ENCODE measurements around the gene QRICH2. TPM values are rescaled to one million over a fixed set of nuclear protein-coding genes. Genes with fewer than 3 reads are reported as not detected.

Gene QRICH2
- total RNA-seq, 1 donor from 2014 or later: 2.1 TPM

- Histone ChIP-seq H3K9ac (ENCODE audit: low read depth in 1 of 3, low read length in 3 of 3) (peak overlapping the region; percentile 16 to 91 (median 79)), H3K4me3 (ENCODE audit: low read length in 3 of 3) (peak overlapping the region; percentile 68 to 81 (median 81)), H3K4me1 (ENCODE audit: control insufficient read depth in 3 of 3, insufficient read depth in 3 of 3, low read length in 3 of 3) (peaks cover 64 to 69% (median 67%) of the 10 kb centered on the region in 3 donors), H3K27ac (ENCODE audit: low read depth, low read length) (peak overlapping the region; percentile 83), H3K27me3 (ENCODE audit: control insufficient read depth in 3 of 3, insufficient read depth in 3 of 3, low read length in 3 of 3) (no peaks in the 10 kb centered on the region), H3K36me3 (ENCODE audit: control insufficient read depth in 3 of 3, insufficient read depth in 3 of 3, low read length in 3 of 3) (peaks cover 0 to 5% (median 2%) of the 10 kb centered on the region in 3 donors), H3K9me3 (ENCODE audit: control insufficient read depth in 3 of 3, low read length in 3 of 3) (no peaks in the 10 kb centered on the region)
These were observed 41.0 kb downstream of the QRICH2 start for GRCh38 chr17:76267051-76267576.

- Histone ChIP-seq H3K9me3 (ENCODE audit: control insufficient read depth in 3 of 3, low read length in 3 of 3) (no peaks in the 10 kb centered on the region), H3K4me3 (ENCODE audit: low read length in 3 of 3) (peak overlapping the region; percentile 68 to 81 (median 81)), H3K27ac (ENCODE audit: low read depth, low read length) (peak overlapping the region; percentile 83), H3K36me3 (ENCODE audit: control insufficient read depth in 3 of 3, insufficient read depth in 3 of 3, low read length in 3 of 3) (peaks cover 0 to 5% (median 2%) of the 10 kb centered on the region in 3 donors), H3K27me3 (ENCODE audit: control insufficient read depth in 3 of 3, insufficient read depth in 3 of 3, low read length in 3 of 3) (no peaks in the 10 kb centered on the region), H3K4me1 (ENCODE audit: control insufficient read depth in 3 of 3, insufficient read depth in 3 of 3, low read length in 3 of 3) (peaks cover 60 to 62% (median 61%) of the 10 kb centered on the region in 3 donors), H3K9ac (ENCODE audit: low read depth in 1 of 3, low read length in 3 of 3) (peak overlapping the region; percentile 79 to 91 (median 79))
These were observed 41.7 kb downstream of the QRICH2 start for GRCh38 chr17:76266244-76266938.

DNA sequence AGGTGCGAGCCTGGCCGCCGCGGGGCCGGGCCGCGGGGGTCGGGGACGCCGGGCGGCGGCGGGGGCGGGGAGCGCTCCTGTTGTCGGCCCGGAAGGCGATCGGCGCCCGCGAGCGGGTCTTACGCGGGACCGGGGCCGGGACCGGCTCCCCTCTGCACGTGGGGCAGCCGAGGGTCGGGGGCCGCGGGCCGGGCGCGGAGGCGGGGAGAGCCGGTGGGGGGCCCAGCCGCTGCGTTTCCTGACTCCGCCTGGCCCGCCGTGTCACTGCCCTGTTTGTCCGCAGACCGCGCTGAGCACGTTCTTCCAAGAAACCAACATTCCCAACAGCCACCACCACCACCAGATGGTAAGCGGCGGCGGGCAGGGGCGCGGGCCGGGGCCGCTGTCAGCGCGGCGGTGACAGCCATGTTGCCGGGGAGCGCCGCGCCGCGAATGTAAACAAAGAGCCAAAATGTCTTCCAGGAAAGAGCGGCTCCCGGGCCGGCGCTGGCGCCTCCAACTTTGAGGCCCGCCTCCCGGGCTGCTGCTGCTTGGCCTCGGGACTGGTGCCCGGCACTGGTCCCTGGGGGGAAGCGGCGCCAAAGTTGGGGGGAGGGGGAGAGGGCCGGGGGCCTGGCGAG lies 42.3 kb downstream of the QRICH2 start:
- H3K27ac ChIP-seq (ENCODE audit: low read depth, low read length): peak overlapping the region; percentile 83
- peak overlapping the region; percentile 68 to 81 (median 81) for H3K4me3 ChIP-seq (ENCODE audit: low read length in 3 of 3)
- no peaks in the 10 kb centered on the region for H3K27me3 ChIP-seq (ENCODE audit: control insufficient read depth in 3 of 3, insufficient read depth in 3 of 3, low read length in 3 of 3)
- peaks cover 0 to 5% (median 2%) of the 10 kb centered on the region in 3 donors for H3K36me3 ChIP-seq (ENCODE audit: control insufficient read depth in 3 of 3, insufficient read depth in 3 of 3, low read length in 3 of 3)
- H3K9me3 ChIP-seq (ENCODE audit: control insufficient read depth in 3 of 3, low read length in 3 of 3): no peaks in the 10 kb centered on the region
- peaks cover 54 to 59% (median 55%) of the 10 kb centered on the region in 3 donors for H3K4me1 ChIP-seq (ENCODE audit: control insufficient read depth in 3 of 3, insufficient read depth in 3 of 3, low read length in 3 of 3)
- peak overlapping the region; percentile 79 to 91 (median 81) for H3K9ac ChIP-seq (ENCODE audit: low read depth in 1 of 3, low read length in 3 of 3)

DNA sequence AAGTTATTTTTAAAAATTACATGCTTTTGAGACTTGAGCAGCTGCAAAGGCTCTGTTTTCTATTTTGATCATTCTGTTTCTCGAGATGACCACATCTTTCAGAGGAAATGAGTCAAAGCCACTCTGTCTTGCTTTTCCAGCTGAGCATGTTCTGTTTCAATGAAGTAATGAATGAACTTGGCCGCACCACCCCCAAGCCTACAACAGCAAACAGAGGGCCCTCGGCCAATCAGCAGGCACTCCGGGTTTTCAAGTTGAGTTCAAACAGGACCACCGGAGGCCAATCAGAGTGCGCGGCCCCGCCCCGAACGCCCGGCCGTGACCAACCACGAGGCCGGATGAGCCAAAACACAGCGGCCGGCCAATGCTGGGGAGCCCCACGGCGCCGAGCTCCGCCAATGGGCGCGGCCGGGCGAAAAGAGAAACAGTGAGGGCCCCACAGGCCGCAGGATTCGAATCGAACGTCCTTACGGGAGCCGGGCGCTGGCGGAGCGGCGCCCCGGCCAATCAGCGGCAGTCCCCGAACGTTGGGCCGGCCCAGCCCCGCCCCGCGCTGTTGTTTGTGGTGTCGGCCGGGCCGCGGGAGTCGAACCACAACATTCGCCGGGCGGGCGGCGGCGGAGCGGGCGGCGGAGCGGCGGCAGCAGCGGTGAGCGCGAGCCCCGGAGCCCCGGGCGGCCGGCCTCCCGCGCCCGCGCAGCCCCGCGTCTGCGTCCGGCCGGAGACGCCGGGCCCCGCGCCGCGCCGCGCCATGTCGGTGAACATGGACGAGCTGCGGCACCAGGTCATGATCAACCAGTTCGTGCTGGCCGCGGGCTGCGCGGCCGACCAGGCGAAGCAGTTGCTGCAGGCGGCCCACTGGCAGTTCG lies 43.1 kb downstream of the QRICH2 start, which contains the start of gene UBALD2:
Gene UBALD2, plus strand, starts transcription at position 594 of the 869 bp plus-strand sequence. Its CDS starts 158 bp downstream, at position 752.
- peak within 1 kb of the TSS; percentile 83 for H3K27ac ChIP-seq (ENCODE audit: low read depth, low read length)
- H3K4me3 ChIP-seq (ENCODE audit: low read length in 3 of 3): peak within 1 kb of the TSS; percentile 68 to 81 (median 81)
- H3K4me1 ChIP-seq (ENCODE audit: control insufficient read depth in 3 of 3, insufficient read depth in 3 of 3, low read length in 3 of 3): peaks cover 51 to 57% (median 51%) of the 10 kb centered on the region in 3 donors
- peak within 1 kb of the TSS; percentile 79 to 91 (median 81) for H3K9ac ChIP-seq (ENCODE audit: low read depth in 1 of 3, low read length in 3 of 3)
- H3K36me3 ChIP-seq (ENCODE audit: control insufficient read depth in 3 of 3, insufficient read depth in 3 of 3, low read length in 3 of 3): peaks cover 0 to 4% (median 2%) of the 10 kb centered on the region in 3 donors
- H3K9me3 ChIP-seq (ENCODE audit: control insufficient read depth in 3 of 3, low read length in 3 of 3): no peaks in the 10 kb centered on the region
- no peaks in the 10 kb centered on the region for H3K27me3 ChIP-seq (ENCODE audit: control insufficient read depth in 3 of 3, insufficient read depth in 3 of 3, low read length in 3 of 3)

DNA sequence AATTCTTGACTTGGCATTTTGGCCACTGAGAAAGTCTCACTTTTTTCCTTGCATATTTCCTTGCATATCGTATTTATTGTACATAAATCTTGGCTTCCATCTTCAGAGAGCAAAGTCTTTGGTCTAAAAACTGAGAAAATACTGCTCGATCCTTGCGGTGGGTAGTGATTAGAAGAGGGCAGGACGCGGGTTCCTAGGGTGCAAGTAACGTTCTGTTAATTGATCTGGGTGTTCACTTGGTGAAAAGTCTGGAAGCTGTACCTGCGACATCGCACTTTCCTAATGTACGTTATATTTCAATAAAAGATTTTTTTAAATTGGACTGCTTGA lies 43.7 kb downstream of the QRICH2 start:
- H3K27ac ChIP-seq (ENCODE audit: low read depth, low read length): peak overlapping the region; percentile 57
- peaks cover 0 to 3% (median 2%) of the 10 kb centered on the region in 3 donors for H3K36me3 ChIP-seq (ENCODE audit: control insufficient read depth in 3 of 3, insufficient read depth in 3 of 3, low read length in 3 of 3)
- H3K9ac ChIP-seq (ENCODE audit: low read depth in 1 of 3, low read length in 3 of 3): peak overlapping the region; percentile 11 to 46 (median 40)
- H3K27me3 ChIP-seq (ENCODE audit: control insufficient read depth in 3 of 3, insufficient read depth in 3 of 3, low read length in 3 of 3): no peaks in the 10 kb centered on the region
- peaks cover 45 to 54% (median 45%) of the 10 kb centered on the region in 3 donors for H3K4me1 ChIP-seq (ENCODE audit: control insufficient read depth in 3 of 3, insufficient read depth in 3 of 3, low read length in 3 of 3)
- H3K4me3 ChIP-seq (ENCODE audit: low read length in 3 of 3): peak overlapping the region; percentile 39 to 55 (median 49)
- H3K9me3 ChIP-seq (ENCODE audit: control insufficient read depth in 3 of 3, low read length in 3 of 3): no peaks in the 10 kb centered on the region

DNA sequence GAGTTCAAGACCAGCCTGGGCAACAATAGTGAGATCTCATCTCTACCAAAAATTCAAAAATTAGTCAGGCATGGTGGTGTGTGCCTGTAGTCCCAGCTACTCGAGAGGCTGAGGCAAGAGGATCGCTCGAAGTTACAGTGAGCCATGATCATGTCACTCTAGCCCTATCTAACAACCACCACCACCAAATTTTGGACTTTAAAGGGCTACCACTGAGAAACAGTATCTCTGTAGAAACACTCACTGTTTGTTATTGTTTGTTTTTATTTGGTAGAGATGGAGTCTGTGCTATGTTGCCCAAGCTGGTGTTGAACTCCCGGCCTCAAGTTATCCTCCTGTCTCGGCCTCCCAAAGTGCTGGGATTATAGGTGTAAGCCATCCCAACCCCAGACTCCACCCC lies 44.2 kb downstream of the QRICH2 start:
- H3K36me3 ChIP-seq (ENCODE audit: control insufficient read depth in 3 of 3, insufficient read depth in 3 of 3, low read length in 3 of 3): peaks cover 0 to 3% (median 2%) of the 10 kb centered on the region in 3 donors
- H3K4me1 ChIP-seq (ENCODE audit: control insufficient read depth in 3 of 3, insufficient read depth in 3 of 3, low read length in 3 of 3): peaks cover 40 to 52% (median 40%) of the 10 kb centered on the region in 3 donors
- H3K27me3 ChIP-seq (ENCODE audit: control insufficient read depth in 3 of 3, insufficient read depth in 3 of 3, low read length in 3 of 3): no peaks in the 10 kb centered on the region
- H3K9me3 ChIP-seq (ENCODE audit: control insufficient read depth in 3 of 3, low read length in 3 of 3): no peaks in the 10 kb centered on the region
- no peak overlapping the region for H3K9ac ChIP-seq (ENCODE audit: low read depth in 1 of 3, low read length in 3 of 3)
- H3K4me3 ChIP-seq (ENCODE audit: low read length in 3 of 3): no peak overlapping the region
- no peak overlapping the region for H3K27ac ChIP-seq (ENCODE audit: low read depth, low read length)

GRCh38 chr17:76262732-76263344 lies 45.2 kb downstream of the QRICH2 start:
- Histone ChIP-seq H3K9me3 (ENCODE audit: control insufficient read depth in 3 of 3, low read length in 3 of 3) (no peaks in the 10 kb centered on the region), H3K4me3 (ENCODE audit: low read length in 3 of 3) (no peak overlapping the region), H3K9ac (ENCODE audit: low read depth in 1 of 3, low read length in 3 of 3) (peak overlapping the region; percentile 5 to 74 (median 33)), H3K27me3 (ENCODE audit: control insufficient read depth in 3 of 3, insufficient read depth in 3 of 3, low read length in 3 of 3) (no peaks in the 10 kb centered on the region), H3K4me1 (ENCODE audit: control insufficient read depth in 3 of 3, insufficient read depth in 3 of 3, low read length in 3 of 3) (peaks cover 30 to 42% (median 34%) of the 10 kb centered on the region in 3 donors), H3K27ac (ENCODE audit: low read depth, low read length) (peak overlapping the region; percentile 64), H3K36me3 (ENCODE audit: control insufficient read depth in 3 of 3, insufficient read depth in 3 of 3, low read length in 3 of 3) (peaks cover 0 to 3% (median 2%) of the 10 kb centered on the region in 3 donors)

GRCh38 chr17:76261421-76262215 lies 46.5 kb downstream of the QRICH2 start:
- Histone ChIP-seq H3K9ac (ENCODE audit: low read depth in 1 of 3, low read length in 3 of 3) (no peak overlapping the region), H3K36me3 (ENCODE audit: control insufficient read depth in 3 of 3, insufficient read depth in 3 of 3, low read length in 3 of 3) (no peaks in the 10 kb centered on the region), H3K4me1 (ENCODE audit: control insufficient read depth in 3 of 3, insufficient read depth in 3 of 3, low read length in 3 of 3) (peaks cover 18 to 35% (median 23%) of the 10 kb centered on the region in 3 donors), H3K4me3 (ENCODE audit: low read length in 3 of 3) (no peak overlapping the region), H3K27ac (ENCODE audit: low read depth, low read length) (peak overlapping the region; percentile 12), H3K27me3 (ENCODE audit: control insufficient read depth in 3 of 3, insufficient read depth in 3 of 3, low read length in 3 of 3) (no peaks in the 10 kb centered on the region), H3K9me3 (ENCODE audit: control insufficient read depth in 3 of 3, low read length in 3 of 3) (no peaks in the 10 kb centered on the region)
